GM10847 (cell line): Measurements from ENCODE around the gene KLHL36.

Experiments
- POLR2A ChIP-seq: IDR thresholded peaks from 2 replicates; pipeline ENCODE4 v1.6.1; 2011; ENCODE audit not compliant: insufficient read length; ENCODE audit errors: extremely low read depth

Gene KLHL36

DNA sequence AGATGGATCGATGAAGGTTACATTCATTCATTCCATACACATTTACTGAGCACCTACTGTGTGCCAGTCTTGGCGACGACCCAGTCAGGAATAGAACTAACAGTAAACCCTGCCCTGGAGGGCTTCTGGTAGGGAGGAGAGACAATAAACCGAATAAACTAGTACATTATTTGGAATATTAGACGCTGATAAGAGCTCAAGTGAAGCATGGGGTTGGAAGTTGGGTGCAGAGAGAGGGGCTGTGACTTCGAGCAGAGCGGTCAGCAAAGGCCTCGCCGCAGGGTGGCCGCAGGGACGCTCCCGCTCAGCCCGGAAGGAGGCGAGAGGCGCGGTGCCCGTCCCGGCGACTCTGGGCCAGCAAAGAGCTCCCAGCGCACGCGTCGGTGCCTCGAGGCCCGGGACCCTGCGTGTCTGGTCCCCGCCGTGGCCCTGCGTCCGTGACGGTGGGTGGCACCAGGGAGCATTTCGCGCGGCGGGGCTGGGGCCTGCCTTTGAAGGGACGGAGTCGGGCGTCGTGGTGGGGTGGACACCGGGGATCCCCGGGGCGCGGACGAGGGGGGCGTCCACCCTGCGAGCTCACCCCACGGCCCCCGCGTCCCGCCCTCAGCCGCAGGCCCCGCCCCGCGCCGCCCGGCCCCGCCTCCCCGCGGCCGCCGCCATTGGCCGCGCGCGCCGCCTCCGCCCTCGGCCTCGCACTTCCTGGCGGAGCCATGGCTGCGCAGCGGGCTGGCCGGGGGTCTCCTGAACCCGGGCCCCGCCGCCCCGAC is at the start of gene KLHL36:
KLHL36 (plus strand) TSS at position 684 of the 767 bp plus-strand sequence. CDS start 2,357 bp downstream, outside the sequence.
- peak; percentile 39 for TF ChIP-seq POLR2A

DNA sequence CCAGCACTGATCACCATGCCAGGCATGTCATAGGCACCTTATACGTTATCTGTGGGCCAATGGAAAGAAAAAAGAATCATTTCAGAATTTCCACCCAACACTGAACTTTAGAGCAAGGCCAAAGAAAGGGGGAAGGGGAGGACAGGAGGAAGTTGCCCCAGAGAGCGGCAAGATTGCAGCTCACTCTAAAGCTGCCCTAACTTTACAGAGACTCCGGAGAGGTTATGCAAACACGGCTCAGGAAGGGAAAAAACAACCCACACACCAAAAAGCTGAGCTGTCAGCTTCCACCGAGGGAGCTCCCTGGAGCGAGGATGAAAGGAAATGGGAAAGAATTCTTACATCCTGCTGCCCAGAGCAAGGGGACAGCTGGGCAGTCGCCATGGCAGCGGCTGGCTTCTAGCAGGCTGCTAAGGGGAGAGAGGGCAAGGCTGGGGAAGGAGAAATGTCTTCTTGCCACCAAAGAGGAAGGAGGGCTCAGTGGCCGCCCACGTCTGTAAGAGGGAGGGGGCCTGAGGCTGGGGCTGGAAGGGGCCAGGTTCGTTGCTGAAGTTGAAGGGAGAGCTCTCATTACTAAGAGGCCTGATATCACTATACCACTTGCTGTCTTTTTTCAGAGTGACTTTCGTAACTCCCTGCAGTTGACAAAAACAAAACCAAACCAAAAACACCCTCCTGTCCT is 48.6 kb upstream of the KLHL36 start:
- no peak for TF ChIP-seq POLR2A

DNA sequence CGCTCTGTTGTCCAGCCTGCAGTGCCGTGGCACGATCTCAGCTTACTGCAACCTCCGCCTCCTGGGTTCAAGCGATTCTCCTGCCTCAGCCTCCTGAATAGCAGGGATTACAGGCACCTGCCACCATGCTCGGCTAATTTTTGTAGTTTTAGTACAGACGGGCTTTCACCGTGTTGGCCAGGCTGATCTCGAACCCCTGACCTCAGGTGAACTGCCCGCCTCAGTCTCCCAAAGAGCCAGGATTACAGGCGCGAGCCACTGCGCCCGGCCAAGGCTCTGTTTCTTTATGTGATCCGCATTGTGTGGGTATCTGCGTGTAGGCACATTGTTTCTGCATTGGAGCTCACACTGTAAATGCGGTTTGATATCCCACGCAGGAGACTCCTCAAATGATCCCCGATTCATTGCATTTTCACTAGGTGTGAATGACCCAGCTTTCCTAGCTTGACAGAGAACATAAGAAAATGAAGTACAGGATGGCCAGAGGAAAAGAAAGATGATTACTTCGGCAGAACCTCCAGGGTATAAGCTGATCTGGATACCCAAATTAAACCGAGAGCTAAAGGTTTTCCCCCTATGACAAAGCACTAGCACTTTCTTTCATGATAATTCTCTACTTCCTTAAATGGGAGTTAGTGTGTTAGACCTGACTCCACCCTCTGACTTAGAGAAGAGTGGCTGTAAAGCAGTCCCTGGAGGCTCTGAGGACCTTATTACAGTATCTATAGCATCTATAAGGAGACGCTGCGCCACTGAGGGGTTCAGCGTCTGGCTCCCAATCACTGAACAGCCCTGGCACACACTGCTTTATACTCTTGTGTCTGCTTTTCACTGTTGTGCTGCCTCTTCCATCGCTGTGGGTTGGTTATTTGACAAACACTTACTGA is 47.7 kb upstream of the KLHL36 start:
- TF ChIP-seq POLR2A, result peak; percentile 20

GRCh38 chr16:84603140-84603816 is 45.0 kb upstream of the KLHL36 start:
- TF ChIP-seq POLR2A, result no peak

DNA sequence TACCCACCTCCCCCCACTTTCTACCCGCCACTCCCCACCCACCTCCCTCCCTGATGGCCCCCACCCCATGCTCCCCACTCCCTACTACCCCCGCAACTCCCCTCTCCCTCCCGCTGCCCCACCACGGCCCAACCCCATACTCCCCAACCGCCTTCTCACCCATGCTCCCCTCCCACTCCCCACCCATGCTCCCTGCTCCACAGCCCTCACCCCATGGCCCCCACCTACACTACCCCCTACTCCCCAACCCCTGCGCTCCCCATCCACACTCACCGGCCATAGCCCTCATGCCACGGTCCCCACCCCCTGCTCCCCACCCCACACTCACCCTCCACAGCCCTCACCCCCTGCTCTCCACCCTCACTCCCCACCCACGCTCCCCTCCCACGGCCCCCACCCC is 44.4 kb upstream of the KLHL36 start:
- TF ChIP-seq POLR2A, result no peak

DNA sequence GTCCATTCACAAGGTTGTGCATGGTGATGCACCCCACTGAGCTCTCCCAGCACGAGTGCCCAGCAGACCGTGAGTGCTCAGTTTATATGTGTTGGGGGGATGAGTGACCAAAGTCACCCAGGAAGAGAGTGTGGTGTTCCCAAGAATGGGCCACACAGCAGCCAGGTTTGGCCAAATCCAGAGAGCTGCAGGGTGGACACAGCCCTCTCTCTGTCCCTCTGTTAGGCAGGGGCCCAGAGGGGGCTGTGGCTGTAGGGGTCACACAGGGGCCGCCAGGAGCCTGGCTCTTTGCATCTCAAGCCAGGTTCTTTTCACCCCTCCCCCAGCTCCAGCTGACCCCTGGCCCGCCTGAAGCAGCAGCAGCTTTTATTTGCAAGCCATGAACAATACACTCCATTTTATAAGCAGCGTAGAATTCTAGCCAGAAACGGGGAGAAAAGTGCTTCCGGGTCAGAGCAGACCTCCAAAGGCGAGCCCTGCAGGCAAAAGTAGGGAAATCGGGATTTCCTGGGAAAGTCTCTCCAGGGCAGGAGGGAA is 43.8 kb upstream of the KLHL36 start:
- TF ChIP-seq POLR2A, result no peak

DNA sequence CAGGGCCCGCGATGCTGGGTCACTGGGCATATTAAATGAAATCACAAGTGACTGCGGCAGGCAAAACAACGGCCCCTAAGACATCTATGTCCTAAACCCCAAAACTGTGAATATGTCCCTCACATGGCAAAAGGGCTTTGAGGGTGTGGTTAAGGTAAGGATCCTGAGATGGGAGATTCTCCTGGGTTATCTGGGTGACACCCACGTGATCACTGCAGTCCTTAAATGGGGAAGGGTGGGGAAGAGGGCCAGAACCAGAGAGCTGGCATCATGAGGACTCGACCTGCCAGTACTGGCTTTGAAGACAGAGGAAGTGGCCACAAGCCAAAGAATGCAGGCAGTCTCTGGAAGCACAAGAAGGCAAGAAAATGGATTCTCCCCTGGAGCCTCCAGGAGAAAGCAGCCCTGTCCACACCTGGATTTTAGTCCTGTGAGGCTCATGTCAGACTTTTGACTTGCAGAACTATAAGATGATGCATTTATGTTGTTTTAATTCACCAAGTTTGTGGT is 42.9 kb upstream of the KLHL36 start:
- TF ChIP-seq POLR2A, result no peak

DNA sequence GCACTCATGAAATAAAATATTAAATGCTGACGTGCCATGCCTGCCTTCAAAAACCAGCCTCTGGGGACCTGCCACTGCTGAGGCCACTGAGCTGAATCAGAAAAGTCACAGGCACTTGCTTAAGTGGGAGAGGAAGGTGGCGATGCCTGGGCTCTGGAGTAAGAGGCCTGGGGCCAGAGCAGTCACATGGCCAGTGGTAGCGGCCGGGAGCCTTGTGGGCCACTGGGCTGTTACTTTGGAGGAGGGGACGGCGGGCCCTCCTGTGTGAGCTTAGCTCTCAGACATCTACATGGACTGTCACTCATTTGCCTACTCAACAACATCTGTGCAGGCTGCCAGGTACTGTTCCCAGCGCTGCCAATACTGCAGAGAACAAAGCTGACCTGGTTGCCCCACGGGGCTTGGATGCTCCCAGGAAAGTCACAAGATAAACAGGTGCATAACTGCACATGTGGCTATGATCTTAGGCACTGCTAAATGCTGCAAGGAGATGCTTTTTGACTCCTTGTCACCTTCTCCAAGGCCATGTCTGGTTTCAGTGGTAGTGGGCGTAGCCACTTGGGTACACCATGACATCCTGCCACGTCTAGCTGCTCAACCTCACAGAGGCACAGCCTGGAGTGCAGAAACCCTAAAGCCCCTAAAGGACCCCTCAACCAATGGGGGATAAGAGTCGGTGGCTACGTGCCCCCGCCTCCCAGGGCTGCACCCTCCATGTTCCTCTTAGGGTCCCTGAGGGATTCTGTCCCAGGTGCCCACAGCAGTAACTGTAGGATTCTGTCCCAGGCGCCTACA is 42.0 kb upstream of the KLHL36 start:
- no peak for TF ChIP-seq POLR2A

- no peak for TF ChIP-seq POLR2A
Measured at GRCh38 chr16:84607061-84607460, 41.2 kb upstream of the KLHL36 start.

DNA sequence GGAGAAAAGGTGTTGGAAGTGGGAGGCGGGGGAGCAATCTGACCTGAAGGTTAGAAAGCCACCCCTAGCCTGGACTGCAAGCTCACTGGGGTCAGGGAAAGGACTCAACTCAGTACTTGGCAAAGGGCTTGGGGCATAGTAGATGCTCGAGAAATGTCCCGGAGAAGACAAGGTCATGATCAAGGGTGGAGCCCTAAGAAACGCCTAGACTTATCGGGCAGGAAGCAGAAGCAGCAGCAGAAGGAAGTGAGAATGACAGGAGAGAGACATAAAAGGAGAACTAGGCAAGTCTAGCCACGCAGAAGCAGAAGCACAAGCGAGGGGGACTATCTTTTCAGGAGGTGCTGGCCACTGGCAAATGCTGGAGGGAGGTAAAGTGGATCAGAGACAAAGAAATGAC is 40.6 kb upstream of the KLHL36 start:
- TF ChIP-seq POLR2A, result no peak

DNA sequence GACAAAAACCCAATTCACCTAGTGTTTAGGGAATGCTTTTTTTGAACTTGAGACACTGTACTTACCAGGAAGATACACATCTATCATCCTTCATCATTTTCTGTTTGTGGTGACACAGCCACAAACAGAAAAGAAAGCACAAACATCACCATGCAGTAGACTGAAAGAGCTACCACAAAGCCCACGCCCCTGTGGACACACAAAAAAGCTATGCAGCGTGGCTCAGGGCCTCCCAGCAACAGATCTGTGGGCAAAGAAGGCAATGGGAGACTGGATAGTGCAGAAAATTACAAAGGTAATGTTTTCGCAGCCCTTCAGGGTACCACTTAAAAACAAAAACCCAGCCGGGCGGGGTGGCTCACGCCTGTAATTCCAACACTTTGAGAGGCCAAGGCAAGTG is 40.0 kb upstream of the KLHL36 start:
- TF ChIP-seq POLR2A, result no peak

- no peak for TF ChIP-seq POLR2A
Measured at GRCh38 chr16:84609563-84610177, 38.6 kb upstream of the KLHL36 start.

GRCh38 chr16:84610376-84610775 is 37.9 kb upstream of the KLHL36 start:
- TF ChIP-seq POLR2A, result no peak
